ENCODE results near the gene RPP14.

DNA sequence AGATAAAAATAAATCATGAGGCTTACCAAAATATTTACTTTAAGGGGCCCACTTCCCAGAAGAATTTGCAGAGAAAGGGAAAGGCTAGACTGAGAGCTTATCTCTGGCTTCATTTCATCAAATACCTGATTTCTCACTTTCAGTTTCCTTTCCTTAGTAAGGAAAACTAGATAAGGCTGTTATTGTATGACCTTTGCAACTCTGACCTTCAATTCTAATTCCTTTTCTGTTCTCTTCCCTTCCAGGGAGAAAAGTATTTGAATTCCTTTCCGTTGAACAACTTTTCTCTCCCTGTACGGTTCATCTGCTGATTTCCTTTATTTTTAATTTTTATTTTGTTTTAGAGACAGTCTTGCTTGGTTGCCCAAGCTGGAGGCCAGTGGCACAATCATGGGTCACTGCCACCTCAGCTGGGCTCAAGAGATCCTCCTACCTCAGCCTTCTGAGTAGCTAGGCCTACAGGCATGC is 19.5 kb downstream of the RPP14 start:
- TF ChIP-seq, protein P1, sequence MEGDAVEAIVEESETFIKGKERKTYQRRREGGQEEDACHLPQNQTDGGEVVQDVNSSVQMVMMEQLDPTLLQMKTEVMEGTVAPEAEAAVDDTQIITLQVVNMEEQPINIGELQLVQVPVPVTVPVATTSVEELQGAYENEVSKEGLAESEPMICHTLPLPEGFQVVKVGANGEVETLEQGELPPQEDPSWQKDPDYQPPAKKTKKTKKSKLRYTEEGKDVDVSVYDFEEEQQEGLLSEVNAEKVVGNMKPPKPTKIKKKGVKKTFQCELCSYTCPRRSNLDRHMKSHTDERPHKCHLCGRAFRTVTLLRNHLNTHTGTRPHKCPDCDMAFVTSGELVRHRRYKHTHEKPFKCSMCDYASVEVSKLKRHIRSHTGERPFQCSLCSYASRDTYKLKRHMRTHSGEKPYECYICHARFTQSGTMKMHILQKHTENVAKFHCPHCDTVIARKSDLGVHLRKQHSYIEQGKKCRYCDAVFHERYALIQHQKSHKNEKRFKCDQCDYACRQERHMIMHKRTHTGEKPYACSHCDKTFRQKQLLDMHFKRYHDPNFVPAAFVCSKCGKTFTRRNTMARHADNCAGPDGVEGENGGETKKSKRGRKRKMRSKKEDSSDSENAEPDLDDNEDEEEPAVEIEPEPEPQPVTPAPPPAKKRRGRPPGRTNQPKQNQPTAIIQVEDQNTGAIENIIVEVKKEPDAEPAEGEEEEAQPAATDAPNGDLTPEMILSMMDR (conservative IDR thresholded peaks at IDR 0.05; ENCODE audit: low read depth, low read length), result no peak
- TF ChIP-seq SMC3 (IDR thresholded peaks at IDR 0.05; ENCODE audit: low read depth, low read length) (no peak), MAFK (IDR thresholded peaks at IDR 0.05; ENCODE audit: low read depth, low read length) (no peak), MAZ (IDR thresholded peaks at IDR 0.05; ENCODE audit: borderline replicate concordance, low read depth, low read length) (no peak), MXI1 (IDR thresholded peaks at IDR 0.05; ENCODE audit: borderline replicate concordance, low read depth, low read length) (no peak), RCOR1 (IDR thresholded peaks at IDR 0.05; ENCODE audit: insufficient replicate concordance, low read length) (no peak)
